ENCODE measurements around the gene BCO1. TPM values are rescaled to one million over a fixed set of nuclear protein-coding genes. Genes with fewer than 3 reads are reported as not detected.

The BCO1 gene
- total and polyA plus RNA-seq, 2 of the 4 experiments (the other 2 are of a cell fraction) = not detected

GRCh38 chr16:81221731-81222130 is 16.8 kb upstream of the BCO1 start:
- CTCF ChIA-PET = no interaction called here
- no peak for ATAC-seq (ENCODE audit: low read depth)

More at GRCh38 chr16:81221731-81222130, 16.8 kb upstream of the BCO1 start:
- in situ Hi-C loops (cut with MboI; ENCODE audit: low sequenced_read_pairs) (no loop called here), intact Hi-C loops (cut with micrococcal nuclease) (no loop called here), dilution Hi-C loops (cut with HindIII; ENCODE audit: low sequenced_read_pairs, unreplicated experiment) (no loop called here)
- H2AFZ ChIP-seq (replicated peaks; ENCODE audit: low read length, poor library complexity) = no peak overlapping the region
- DNase-seq = no peak
- no peak overlapping the region for H3K4me2 ChIP-seq (ENCODE audit: low read depth, low read length)
- no peak overlapping the region for H3K23ac ChIP-seq (ENCODE audit: low read depth, low read length)
- no peak overlapping the region for H4K91ac ChIP-seq (ENCODE audit: insufficient read depth, low read depth, low read length)
- no peak overlapping the region for H2BK15ac ChIP-seq (ENCODE audit: low read depth, low read length)
- no peak overlapping the region for H3K4ac ChIP-seq (ENCODE audit: low read depth, low read length)
- BruUV-seq (replicated peaks) = no TSS peak
- no peak overlapping the region for H3K14ac ChIP-seq (replicated peaks; ENCODE audit: low read depth, low read length)
- no peak overlapping the region for H2BK5ac ChIP-seq (ENCODE audit: low read depth, low read length, poor library complexity, severe bottlenecking)
- H4K20me1 ChIP-seq (ENCODE audit: insufficient read depth, low read length) = no peaks in the 10 kb centered on the region
- H4K5ac ChIP-seq (ENCODE audit: low read depth, low read length) = no peak overlapping the region
- no peaks in the 10 kb centered on the region for H3K79me1 ChIP-seq (ENCODE audit: low read depth in 1 of 2, low read length in 2 of 2)
- no peak overlapping the region for H3K4me3 ChIP-seq (ENCODE audit: insufficient read depth, low read depth, low read length)
- no CpG with 5 or more reads among the region's 6 CpGs for WGBS, 2 experiments (ENCODE audit: extremely low coverage in 2 of 2, insufficient read length in 1 of 2)
- TF ChIP-seq RCOR1 (IDR thresholded peaks at IDR 0.05; ENCODE audit: insufficient replicate concordance, low read length) = no peak
- TF ChIP-seq RAD21 (IDR thresholded peaks at IDR 0.05; ENCODE audit: low read length) = no peak
- no peak for TF ChIP-seq MXI1 (IDR thresholded peaks at IDR 0.05; ENCODE audit: borderline replicate concordance, low read depth, low read length)
- no peak for TF ChIP-seq CHD1 (IDR thresholded peaks at IDR 0.05; ENCODE audit: low read depth, low read length)
- TF ChIP-seq, protein P1, sequence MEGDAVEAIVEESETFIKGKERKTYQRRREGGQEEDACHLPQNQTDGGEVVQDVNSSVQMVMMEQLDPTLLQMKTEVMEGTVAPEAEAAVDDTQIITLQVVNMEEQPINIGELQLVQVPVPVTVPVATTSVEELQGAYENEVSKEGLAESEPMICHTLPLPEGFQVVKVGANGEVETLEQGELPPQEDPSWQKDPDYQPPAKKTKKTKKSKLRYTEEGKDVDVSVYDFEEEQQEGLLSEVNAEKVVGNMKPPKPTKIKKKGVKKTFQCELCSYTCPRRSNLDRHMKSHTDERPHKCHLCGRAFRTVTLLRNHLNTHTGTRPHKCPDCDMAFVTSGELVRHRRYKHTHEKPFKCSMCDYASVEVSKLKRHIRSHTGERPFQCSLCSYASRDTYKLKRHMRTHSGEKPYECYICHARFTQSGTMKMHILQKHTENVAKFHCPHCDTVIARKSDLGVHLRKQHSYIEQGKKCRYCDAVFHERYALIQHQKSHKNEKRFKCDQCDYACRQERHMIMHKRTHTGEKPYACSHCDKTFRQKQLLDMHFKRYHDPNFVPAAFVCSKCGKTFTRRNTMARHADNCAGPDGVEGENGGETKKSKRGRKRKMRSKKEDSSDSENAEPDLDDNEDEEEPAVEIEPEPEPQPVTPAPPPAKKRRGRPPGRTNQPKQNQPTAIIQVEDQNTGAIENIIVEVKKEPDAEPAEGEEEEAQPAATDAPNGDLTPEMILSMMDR (conservative IDR thresholded peaks at IDR 0.05; ENCODE audit: low read depth, low read length) = no peak
- TF ChIP-seq POLR2A (IDR thresholded peaks at IDR 0.05; ENCODE audit: low read depth, low read length) = no peak
- TF ChIP-seq, protein P2, sequence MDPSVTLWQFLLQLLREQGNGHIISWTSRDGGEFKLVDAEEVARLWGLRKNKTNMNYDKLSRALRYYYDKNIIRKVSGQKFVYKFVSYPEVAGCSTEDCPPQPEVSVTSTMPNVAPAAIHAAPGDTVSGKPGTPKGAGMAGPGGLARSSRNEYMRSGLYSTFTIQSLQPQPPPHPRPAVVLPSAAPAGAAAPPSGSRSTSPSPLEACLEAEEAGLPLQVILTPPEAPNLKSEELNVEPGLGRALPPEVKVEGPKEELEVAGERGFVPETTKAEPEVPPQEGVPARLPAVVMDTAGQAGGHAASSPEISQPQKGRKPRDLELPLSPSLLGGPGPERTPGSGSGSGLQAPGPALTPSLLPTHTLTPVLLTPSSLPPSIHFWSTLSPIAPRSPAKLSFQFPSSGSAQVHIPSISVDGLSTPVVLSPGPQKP (IDR thresholded peaks at IDR 0.05; ENCODE audit: borderline replicate concordance, low read depth, low read length) = no peak
- no peak for TF ChIP-seq RFX5 (IDR thresholded peaks at IDR 0.05; ENCODE audit: low read depth, low read length)
- TF ChIP-seq BHLHE40 (IDR thresholded peaks at IDR 0.05; ENCODE audit: low read depth, low read length) = no peak
- no peak for TF ChIP-seq MAFK (IDR thresholded peaks at IDR 0.05; ENCODE audit: low read depth, low read length)
- TF ChIP-seq CEBPB (IDR thresholded peaks at IDR 0.05; ENCODE audit: low read depth, low read length) = no peak
- TF ChIP-seq, protein P3, sequence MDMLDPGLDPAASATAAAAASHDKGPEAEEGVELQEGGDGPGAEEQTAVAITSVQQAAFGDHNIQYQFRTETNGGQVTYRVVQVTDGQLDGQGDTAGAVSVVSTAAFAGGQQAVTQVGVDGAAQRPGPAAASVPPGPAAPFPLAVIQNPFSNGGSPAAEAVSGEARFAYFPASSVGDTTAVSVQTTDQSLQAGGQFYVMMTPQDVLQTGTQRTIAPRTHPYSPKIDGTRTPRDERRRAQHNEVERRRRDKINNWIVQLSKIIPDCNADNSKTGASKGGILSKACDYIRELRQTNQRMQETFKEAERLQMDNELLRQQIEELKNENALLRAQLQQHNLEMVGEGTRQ (IDR thresholded peaks at IDR 0.05; ENCODE audit: low read depth, low read length) = no peak
- TF ChIP-seq SMC3 (IDR thresholded peaks at IDR 0.05; ENCODE audit: low read depth, low read length) = no peak
- no peak for TF ChIP-seq FOS (IDR thresholded peaks at IDR 0.05; ENCODE audit: low read depth, low read length)
- no peak for TF ChIP-seq MAZ (IDR thresholded peaks at IDR 0.05; ENCODE audit: borderline replicate concordance, low read depth, low read length)
- TF ChIP-seq NFE2L2 (IDR thresholded peaks at IDR 0.05; ENCODE audit: low read depth, low read length) = no peak
- no peaks in the 10 kb centered on the region for H3K36me3 ChIP-seq (ENCODE audit: control insufficient read depth, insufficient read depth, low read length)
- no peak overlapping the region for H2AK5ac ChIP-seq (ENCODE audit: low read depth, low read length)
- H3K4me1 ChIP-seq (ENCODE audit: control insufficient read depth, insufficient read depth, low read length) = no peaks in the 10 kb centered on the region
- no peaks in the 10 kb centered on the region for H3K9me3 ChIP-seq (ENCODE audit: control insufficient read depth, insufficient read depth, low read length)
- POLR2A ChIA-PET (ENCODE audit: unreplicated experiment) = interaction anchor here (0.7 kb wide), 1 partner anchor 18 kb away, joined by 3 read pairs; no protein-coding TSS in a partner anchor
- peaks cover 12% of the 10 kb centered on the region for H3K27me3 ChIP-seq (ENCODE audit: control insufficient read depth, insufficient read depth, low read length)
- H3K18ac ChIP-seq (ENCODE audit: low read depth, low read length) = no peak overlapping the region
- no peaks in the 10 kb centered on the region for H3K9me1 ChIP-seq (ENCODE audit: insufficient read depth, low read length)
- no peak overlapping the region for H2AK9ac ChIP-seq (replicated peaks; ENCODE audit: low read depth, low read length, poor library complexity)
- no peak overlapping the region for H2BK120ac ChIP-seq (ENCODE audit: low read depth, low read length)
- H4K8ac ChIP-seq (ENCODE audit: low read depth in 2 of 2, low read length in 2 of 2) = no peak overlapping the region
- no peak overlapping the region for H3K27ac ChIP-seq (ENCODE audit: insufficient read depth, low read length)
- no peak overlapping the region for H2BK20ac ChIP-seq (ENCODE audit: low read depth, low read length)
- H3K9ac ChIP-seq (ENCODE audit: low read depth, low read length) = no peak overlapping the region
- no peak overlapping the region for H3K56ac ChIP-seq (ENCODE audit: extremely low read depth, insufficient read depth, low read length)

Measured in IMR-90 (cell line).